OCI-LY7 (cell line): ENCODE measurements around the gene EIF4E1B.

Experiments
- CTCF ChIP-seq: fragments of 200-600 bp; sonication (generic); conservative IDR thresholded peaks from 2 replicates; pipeline ENCODE4 v1.5.1; 2014; ENCODE audit warnings: mild to moderate bottlenecking, antibody characterized with exemption, low read length, moderate library complexity, mixed read lengths
- EZH2phosphoT487 ChIP-seq: fragments of 200-600 bp; sonication (generic); IDR thresholded peaks from 2 replicates; pipeline ENCODE4 v1.6.1; 2018; ENCODE audit warnings: low read depth, borderline replicate concordance, mild to moderate bottlenecking, mixed run types, antibody characterized with exemption, low read length, moderate library complexity, mixed read lengths

- TF ChIP-seq CTCF (no peak), EZH2phosphoT487 (no peak)
Measured at GRCh38 chr5:176690911-176691310, 60.4 kb downstream of the EIF4E1B start.
